Skeletal muscle satellite cell (primary cell): ENCODE data around the gene IDH3G. TPM values are rescaled to one million over a fixed set of nuclear protein-coding genes. Genes with fewer than 3 reads are reported as not detected.

Experiments
- H3K27me3 ChIP-seq: 2 replicates; pipeline ENCODE4 v1.7.0; 2013; ENCODE audit warnings: low read length; ENCODE audit not compliant: control insufficient read depth, insufficient read depth
- H3K36me3 ChIP-seq: 2 replicates; pipeline ENCODE4 v1.7.0; 2013; ENCODE audit warnings: mild to moderate bottlenecking, control low read depth, low read length; ENCODE audit not compliant: insufficient read depth
- H3K4me1 ChIP-seq: 2 replicates; pipeline ENCODE4 v1.7.0; 2013; ENCODE audit warnings: low read length; ENCODE audit not compliant: control insufficient read depth, insufficient read depth
- H3K4me2 ChIP-seq: 2 replicates; pipeline ENCODE4 v1.7.0; 2013; ENCODE audit warnings: mild to moderate bottlenecking, low read length
- H3K4me3 ChIP-seq: 2 replicates; pipeline ENCODE4 v1.7.0; 2013; ENCODE audit warnings: low read length
- H3K9ac ChIP-seq: 2 replicates; pipeline ENCODE4 v1.7.0; 2013; ENCODE audit warnings: mild to moderate bottlenecking, low read depth, low read length, moderate library complexity
- H3K9me3 ChIP-seq: replicated peaks from 2 replicates; pipeline ENCODE4 v1.7.0; 2013; ENCODE audit warnings: mild to moderate bottlenecking, control low read depth, low read length
- total RNA-seq: library from RNA; depleted of rRNA; stranded (reverse); fragments of >200 nt; gene quantifications from 2 replicates; pipeline ENCODE4 v1.2.3, GENCODE V29; 2012; rRNA removed

Gene IDH3G
- total RNA-seq, result 50.7 and 72.3 TPM in 2 replicates

- Histone ChIP-seq H3K9ac (peak within 1 kb of the TSS; percentile 97), H3K27me3 (no peaks in the 10 kb centered on the region)
Observed at GRCh38 chrX:153794018-153794896, at the start of gene IDH3G, which contains the start of gene SSR4. IDH3G (minus strand) TSS chrX:153794375; CDS start chrX:153794326, 49 bp downstream. SSR4 (plus strand) TSS chrX:153794668; CDS start chrX:153794688, 20 bp downstream.

DNA sequence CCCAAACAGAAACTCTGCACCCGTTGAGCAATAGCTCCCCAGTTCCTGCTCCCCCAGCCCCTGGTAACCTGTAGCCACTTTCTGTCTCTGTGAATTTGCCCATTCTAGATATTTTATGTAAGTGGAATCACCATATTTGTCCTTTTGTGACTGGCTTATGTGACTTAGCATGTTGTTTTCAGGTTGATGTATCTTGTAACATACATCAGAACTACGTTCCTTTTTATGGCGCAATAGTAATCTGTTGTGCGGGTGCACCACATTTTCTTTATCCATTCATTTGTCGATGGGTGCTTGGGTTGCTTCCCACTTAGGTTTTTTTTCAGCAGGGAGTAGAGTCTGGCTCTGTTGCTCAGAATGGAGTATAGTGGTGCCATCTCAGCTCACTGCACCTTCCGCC, 42.7 kb upstream of the IDH3G start:
- Histone ChIP-seq H3K9ac (no peak overlapping the region), H3K4me2 (no peak overlapping the region), H3K36me3 (no peaks in the 10 kb centered on the region), H3K4me3 (no peak overlapping the region), H3K4me1 (no peaks in the 10 kb centered on the region), H3K27me3 (peaks cover 25% of the 10 kb centered on the region), H3K9me3 (no peaks in the 10 kb centered on the region)

More at GRCh38 chrX:153794018-153794896, at the start of gene IDH3G, which contains the start of gene SSR4:
- Histone ChIP-seq H3K4me1 (peaks cover 15% of the 10 kb centered on the region), H3K4me2 (peak within 1 kb of the TSS; percentile 85), H3K36me3 (peaks cover 19% of the 10 kb centered on the region), H3K9me3 (no peaks in the 10 kb centered on the region), H3K4me3 (peak within 1 kb of the TSS; percentile 93)

GRCh38 chrX:153832728-153833127, 38.6 kb upstream of the IDH3G start:
- Histone ChIP-seq H3K27me3 (peaks cover 38% of the 10 kb centered on the region), H3K36me3 (no peaks in the 10 kb centered on the region), H3K4me3 (no peak overlapping the region), H3K9me3 (no peaks in the 10 kb centered on the region), H3K4me1 (no peaks in the 10 kb centered on the region), H3K9ac (no peak overlapping the region), H3K4me2 (no peak overlapping the region)

DNA sequence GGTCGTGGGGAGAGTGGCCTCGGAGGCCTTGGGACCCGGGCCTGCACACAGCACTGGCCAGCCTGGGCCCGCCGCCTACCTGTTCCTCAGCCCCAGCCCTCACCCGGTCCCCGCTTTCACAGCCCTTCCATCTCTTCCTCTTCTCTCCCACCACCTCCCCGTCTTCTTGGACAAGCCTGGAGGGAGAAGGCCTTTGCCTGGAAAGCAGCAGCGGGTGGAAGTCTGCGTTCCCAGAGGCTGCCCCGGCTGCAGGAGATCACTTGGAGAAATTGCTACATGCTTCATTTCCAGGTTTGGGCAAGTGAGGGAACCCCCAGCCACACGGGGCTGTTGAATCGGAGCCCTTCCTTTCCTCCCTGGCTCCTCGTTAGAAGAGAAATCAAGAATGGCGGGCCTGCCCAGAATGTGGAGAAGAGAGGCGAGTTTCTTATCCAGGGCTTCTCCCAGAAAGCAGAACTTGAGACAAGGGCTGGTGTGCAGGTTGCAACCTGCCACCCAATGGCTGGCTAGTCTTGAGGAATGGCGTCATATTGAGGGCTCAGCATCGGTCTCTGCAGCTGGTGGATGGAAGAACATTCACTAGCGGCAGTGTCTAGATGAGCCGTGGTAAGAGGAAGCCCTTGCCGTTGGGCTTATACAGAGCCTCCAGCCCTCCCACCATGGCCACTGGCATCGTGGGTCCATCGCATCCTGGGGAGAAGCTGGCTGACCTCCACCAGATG, 37.4 kb upstream of the IDH3G start:
- no peaks in the 10 kb centered on the region for H3K36me3 ChIP-seq
- H3K4me1 ChIP-seq, result no peaks in the 10 kb centered on the region
- H3K9me3 ChIP-seq, result no peaks in the 10 kb centered on the region
- no peak overlapping the region for H3K4me3 ChIP-seq
- no peak overlapping the region for H3K9ac ChIP-seq
- peaks cover 36% of the 10 kb centered on the region for H3K27me3 ChIP-seq
- H3K4me2 ChIP-seq, result no peak overlapping the region

DNA sequence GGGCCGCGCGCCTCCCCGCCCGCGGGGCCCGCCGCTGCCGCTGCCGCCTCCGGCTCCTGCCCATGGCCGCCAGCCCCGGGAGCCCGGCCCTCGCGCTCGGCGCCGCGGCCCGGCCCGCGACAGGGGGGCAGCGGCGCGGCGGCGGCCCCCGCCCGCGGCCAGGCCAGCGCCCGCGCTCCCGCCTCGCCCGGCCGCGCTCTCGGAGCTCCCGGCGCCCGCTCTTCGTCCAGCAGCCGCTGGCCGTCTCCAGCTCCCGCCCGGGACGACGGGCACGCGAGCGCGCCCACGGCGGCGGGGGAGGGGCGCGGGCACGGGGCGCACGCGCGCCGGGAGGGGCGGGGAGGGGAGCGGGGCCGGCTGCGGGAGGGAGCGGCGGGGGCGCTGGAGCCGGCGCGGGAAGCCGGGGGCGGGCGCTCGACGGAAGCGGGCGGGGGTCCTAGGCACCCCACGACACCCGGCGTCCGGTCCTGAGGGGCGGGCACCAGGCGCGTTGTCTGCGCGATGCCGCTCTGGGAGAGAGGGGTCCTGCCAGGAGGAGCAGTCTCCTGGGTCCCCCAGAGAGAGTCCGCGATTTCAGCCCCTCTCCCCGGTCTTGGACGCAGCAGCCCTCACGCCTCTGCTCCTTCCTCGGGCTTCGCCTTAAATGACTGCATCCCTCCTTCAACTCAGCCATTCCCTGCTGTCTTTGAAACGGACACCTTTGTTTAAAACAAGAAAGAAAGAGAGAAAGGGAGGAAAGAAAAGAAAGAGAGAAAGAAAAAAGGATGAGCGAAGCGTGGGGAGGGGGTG, 36.7 kb upstream of the IDH3G start:
- Histone ChIP-seq H3K27me3 (peaks cover 36% of the 10 kb centered on the region), H3K9ac (no peak overlapping the region), H3K4me3 (no peak overlapping the region)

DNA sequence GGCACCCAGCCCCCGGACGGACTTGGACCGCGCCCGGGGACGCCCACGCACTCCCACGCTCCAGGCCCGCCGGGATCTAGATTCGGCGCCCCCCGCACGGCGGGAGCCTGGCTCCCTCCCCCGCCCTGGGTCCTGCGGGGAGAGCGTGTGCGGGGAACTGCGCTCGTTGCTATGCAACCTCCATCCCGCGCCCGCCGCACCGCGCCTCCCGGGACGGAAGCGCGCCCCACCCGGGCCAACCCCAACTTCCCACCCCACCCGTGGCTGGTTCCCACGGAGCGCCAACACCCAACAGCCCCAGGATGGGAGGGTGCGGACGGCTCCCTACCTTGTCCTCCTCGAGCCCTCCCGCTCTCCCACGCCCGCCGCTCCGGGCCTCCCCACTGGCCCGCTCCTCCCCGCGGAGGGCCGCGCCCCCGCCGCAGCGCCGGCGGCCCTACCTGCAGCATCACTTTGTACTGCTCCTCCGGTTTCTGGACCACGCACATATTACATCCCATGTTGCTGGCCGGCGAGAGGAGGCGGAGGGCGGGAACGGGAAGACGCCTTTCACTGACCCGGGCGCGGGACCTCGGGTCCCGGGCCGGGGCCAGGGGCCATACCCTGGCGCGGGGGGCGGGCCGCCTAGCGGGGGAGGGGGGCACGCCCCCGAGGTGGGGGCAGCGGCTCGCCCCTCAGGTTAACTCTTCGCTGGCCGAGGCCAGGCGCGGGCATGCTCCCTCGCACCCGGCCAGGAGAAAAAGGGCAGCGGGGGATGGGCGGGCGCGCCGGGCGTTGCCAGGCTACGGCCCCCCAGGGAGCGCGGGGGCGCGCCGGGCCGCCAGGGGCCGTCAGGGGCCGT, 35.8 kb upstream of the IDH3G start, which contains the start of gene PDZD4:
TSS of gene PDZD4 (minus strand) at position 746 of the 841 bp plus-strand sequence. CDS start at position 500, 246 bp downstream.
- Histone ChIP-seq H3K27me3 (peaks cover 40% of the 10 kb centered on the region), H3K4me1 (no peaks in the 10 kb centered on the region), H3K36me3 (no peaks in the 10 kb centered on the region), H3K4me3 (no peak within 1 kb of the TSS), H3K9me3 (no peaks in the 10 kb centered on the region), H3K9ac (no peak within 1 kb of the TSS), H3K4me2 (peak within 1 kb of the TSS; percentile 37)

More for the DNA sequence above, 36.7 kb upstream of the IDH3G start:
- Histone ChIP-seq H3K36me3 (no peaks in the 10 kb centered on the region), H3K4me2 (no peak overlapping the region), H3K9me3 (no peaks in the 10 kb centered on the region), H3K4me1 (no peaks in the 10 kb centered on the region)

- Histone ChIP-seq H3K36me3 (no peaks in the 10 kb centered on the region), H3K9ac (no peak overlapping the region), H3K27me3 (peaks cover 36% of the 10 kb centered on the region), H3K9me3 (no peaks in the 10 kb centered on the region), H3K4me3 (no peak overlapping the region), H3K4me1 (no peaks in the 10 kb centered on the region), H3K4me2 (peak overlapping the region; percentile 37)
Observed at GRCh38 chrX:153829549-153829798, 35.3 kb upstream of the IDH3G start.

DNA sequence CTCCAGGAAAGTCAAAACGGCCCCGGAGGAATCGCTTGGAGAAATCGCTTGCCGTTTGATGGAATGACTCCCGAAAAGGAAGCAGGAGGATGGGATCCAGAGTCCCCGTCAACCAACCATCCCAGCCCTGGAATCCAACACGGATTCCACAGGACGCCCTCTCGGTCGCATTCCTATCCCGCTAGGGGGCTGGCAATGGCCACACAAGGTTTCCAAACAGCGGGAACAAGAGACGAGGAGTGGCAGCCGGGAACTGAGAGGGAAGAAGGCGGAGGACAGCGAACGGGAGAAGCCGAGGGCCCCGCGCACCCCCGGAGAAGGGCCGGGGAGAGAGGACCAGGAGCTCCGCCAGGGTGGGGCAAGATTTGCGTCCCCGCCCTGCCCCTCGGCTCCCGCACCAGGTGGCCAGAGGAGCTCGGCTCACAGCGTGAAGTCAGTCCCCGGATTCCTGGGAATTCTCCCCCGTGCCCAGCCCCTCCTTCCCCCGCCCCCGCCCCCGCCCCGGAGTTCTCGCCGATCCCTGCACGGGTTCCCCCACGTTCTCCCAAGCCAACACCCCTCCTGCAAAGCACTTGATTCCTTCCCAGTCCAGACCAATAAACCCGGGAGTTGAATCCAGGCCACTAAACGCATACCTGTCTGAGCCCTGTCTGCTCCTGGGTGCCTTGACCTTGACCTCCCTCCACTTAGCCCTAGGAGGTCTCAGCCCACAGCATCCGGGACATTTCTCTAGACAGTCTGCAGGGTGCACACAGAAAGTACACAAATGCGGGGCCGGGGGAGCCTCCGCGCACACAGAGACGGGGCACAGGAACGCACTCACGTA, 34.8 kb upstream of the IDH3G start:
- H3K9me3 ChIP-seq, result no peaks in the 10 kb centered on the region
- H3K36me3 ChIP-seq, result no peaks in the 10 kb centered on the region
- H3K4me1 ChIP-seq, result no peaks in the 10 kb centered on the region
- no peak overlapping the region for H3K4me3 ChIP-seq
- H3K4me2 ChIP-seq, result peak overlapping the region; percentile 37
- peaks cover 34% of the 10 kb centered on the region for H3K27me3 ChIP-seq
- no peak overlapping the region for H3K9ac ChIP-seq

DNA sequence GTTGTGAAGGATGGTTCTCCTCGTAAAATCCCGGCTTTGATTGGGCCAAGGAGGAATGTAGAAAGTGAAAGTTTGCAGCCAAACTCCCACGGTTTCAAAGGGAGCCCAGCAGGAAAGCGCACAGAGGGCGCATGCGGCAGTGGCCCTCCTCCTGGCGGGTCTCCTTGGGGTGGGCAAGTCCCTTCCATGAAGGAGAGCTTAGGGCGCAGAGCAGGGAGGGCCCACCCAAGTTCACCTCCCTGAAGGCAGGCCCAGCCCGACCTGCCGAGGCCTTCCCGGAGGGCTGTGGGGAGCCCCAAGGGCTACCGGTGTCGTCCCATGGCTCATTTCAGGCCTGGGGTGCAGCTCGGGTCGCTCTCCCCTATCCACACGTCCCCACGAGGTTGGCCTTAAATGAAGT, 34.1 kb upstream of the IDH3G start:
- Histone ChIP-seq H3K27me3 (peaks cover 34% of the 10 kb centered on the region), H3K36me3 (no peaks in the 10 kb centered on the region), H3K4me2 (no peak overlapping the region), H3K9ac (no peak overlapping the region), H3K4me3 (no peak overlapping the region), H3K9me3 (no peaks in the 10 kb centered on the region), H3K4me1 (no peaks in the 10 kb centered on the region)

DNA sequence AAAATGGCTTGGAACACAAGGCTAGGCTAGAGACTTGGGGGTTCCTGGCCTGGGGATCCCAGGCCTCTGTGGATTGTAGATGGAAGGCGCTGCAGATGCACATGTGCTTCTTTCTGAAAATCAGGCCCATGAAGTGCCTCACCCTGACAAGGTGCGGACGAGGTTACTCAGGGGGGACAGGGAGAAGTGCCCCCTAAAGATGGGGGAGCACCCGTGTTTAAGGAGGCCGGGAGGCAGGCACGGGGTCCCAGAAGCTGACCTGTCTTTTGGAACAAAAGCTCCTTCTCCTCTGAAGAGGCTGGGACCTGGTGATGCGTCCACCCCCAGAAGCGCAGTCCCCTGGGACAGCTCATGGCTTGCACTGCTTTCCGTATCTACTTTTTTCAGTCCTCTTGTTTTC, 33.7 kb upstream of the IDH3G start:
- H3K27me3 ChIP-seq, result peaks cover 32% of the 10 kb centered on the region
- H3K9ac ChIP-seq, result no peak overlapping the region
- H3K4me1 ChIP-seq, result no peaks in the 10 kb centered on the region
- H3K9me3 ChIP-seq, result no peaks in the 10 kb centered on the region
- H3K36me3 ChIP-seq, result no peaks in the 10 kb centered on the region
- H3K4me3 ChIP-seq, result no peak overlapping the region
- H3K4me2 ChIP-seq, result no peak overlapping the region
